Cerebellar nuclear complex (tissue), 1 donor: ENCODE data around the gene AP1S1.
"Not testable (repeated sequence)": the region's sequence is repeated elsewhere in the genome, so short reads cannot be mapped to it uniquely, and the experiment has no call there.

Experiments
- DNase-seq, 2 experiments: peaks; one replicate each; lab custom pipeline; 2025; lab: John Stamatoyannopoulos, UW

The AP1S1 gene

GRCh38 chr7:101171442-101171837, 17.2 kb downstream of the AP1S1 start:
- no peak for DNase-seq

DNA sequence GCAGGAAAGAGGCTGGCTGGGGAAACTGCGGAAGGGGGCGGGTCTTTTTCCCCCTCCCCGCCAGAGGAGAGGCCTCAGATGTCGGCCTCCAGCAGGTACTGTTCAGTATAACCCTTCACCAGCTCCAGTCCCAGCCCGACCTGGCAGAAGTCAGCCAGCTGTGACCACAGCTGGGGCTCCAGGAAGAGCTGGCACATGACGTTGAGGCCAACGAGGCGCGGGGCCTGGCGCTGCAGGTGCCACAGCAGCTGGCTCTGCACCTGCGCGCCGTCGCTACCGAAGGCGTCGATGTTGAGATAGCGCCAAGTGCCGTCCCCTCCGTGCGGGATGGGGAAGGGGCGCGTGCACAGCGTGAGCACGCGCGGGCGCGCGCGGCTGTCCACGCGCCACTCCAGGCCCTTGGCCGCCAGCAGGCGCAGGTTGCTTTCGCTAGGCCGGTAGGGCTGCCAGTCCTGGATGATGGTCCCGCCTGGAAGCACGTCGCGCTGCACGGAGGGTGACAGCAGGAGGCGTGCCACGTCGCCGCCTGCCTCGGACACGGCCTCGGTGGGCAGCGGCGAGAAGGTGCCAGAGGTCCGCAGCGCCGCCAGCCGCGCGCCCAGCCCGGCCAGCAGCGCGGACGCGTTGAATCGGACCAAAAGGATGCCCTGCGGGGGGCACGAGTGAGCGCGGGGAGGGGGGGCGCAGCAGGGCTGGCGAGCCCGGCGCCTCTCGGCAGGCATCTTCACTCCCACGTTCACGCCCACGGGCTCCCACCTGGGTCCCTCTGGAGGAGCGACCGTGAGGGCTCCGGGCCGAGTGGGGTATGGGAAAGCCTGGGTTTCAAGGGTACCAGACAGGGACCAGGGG, 18.0 kb downstream of the AP1S1 start:
- no peak for DNase-seq

GRCh38 chr7:101172854-101173751, 18.8 kb downstream of the AP1S1 start:
- DNase-seq, result no peak

DNA sequence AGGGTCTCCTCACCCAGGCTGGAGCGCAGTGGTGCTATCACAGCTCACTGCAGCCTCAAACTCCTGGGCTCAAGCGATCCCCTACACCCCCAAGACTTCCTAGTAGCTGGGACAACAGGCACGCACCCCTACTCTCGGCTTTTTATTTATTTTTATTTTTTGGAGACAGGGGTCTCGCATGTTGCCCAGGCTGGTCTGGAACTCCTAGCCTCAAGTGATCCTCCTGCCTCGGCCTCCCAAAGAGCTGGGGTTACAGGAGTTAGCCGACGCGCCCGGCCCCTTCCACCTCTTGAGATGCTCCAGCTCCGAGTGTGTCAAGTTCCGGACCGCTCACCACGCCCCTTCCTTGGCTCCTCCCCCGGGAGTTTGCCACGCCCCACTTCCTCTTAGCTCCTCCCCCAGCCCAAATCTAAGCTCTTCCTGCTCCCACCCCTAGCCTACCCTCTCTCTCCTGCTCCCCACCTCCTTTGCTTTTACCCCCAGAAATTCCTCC, 19.5 kb downstream of the AP1S1 start:
- no peak for DNase-seq

DNA sequence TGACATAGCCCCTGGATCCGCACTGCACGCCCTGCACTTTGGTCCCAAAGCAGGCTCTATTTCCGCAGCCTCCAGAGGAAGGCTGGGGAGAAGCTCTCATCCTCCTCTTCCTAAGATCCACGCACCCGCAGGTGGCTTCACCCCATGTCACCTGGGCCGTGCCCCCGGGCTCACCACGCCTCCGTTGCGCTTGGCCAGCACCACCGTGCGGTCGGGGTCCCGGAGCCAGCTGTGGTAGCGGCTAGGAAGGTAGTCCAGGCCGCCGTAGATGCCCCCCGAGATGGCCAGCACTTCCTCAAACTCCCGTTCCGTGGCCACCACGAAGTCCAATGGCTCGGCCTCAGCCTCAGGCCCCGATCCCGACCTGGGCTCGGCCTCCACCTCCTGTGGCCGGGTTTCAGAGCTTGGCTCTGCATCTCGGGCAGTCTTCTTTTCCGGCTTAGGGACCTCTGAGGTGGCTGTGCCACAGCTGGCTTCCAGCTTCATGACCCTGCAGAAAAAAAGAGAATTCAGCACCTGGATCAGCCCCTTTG, 20.1 kb downstream of the AP1S1 start:
- no peak for DNase-seq

DNA sequence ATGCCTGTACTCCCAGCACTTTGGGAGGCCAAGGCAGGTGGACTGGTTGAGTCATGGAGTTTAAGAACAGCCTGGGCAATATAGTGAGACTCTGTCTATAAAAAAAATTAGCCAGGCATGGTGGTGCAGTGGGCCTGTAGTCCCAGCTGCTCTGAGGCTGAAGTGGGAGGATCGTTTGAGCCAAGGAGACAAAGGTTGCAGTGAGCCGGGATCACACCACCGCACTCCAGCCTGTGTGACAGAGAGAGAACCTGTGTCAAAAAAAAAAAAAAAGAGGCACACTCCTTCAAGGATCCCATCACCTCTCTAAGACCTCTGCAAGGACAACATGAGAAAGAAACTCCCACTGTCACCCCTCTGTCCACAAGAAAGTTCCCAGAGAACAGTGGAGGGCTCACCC, 21.4 kb downstream of the AP1S1 start:
- no peak for DNase-seq

GRCh38 chr7:101177644-101178043, 23.4 kb downstream of the AP1S1 start:
- no peak for DNase-seq

- no peak for DNase-seq
Measured at GRCh38 chr7:101179117-101179516, 24.8 kb downstream of the AP1S1 start.

DNA sequence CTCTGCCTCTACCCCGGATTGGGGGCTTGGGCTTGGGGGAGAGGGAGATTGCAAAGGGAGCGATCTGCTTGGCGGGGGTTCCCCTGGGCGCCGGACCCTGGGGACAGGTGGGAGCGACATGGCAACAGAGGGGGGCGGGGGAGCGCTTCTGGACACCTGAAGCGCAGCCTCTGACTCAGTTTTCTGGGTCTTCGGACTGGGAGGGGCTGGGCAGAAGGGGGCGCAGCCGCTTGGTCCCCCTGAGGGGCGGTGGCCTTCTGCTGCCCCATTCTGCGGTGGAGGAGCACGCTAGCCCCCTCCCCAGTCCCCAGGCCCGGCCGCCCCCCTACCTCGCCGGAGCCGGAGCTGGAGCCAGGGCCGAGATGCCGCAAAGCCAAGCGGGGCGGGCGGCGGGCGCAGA, 25.4 kb downstream of the AP1S1 start:
- no peak for DNase-seq

DNA sequence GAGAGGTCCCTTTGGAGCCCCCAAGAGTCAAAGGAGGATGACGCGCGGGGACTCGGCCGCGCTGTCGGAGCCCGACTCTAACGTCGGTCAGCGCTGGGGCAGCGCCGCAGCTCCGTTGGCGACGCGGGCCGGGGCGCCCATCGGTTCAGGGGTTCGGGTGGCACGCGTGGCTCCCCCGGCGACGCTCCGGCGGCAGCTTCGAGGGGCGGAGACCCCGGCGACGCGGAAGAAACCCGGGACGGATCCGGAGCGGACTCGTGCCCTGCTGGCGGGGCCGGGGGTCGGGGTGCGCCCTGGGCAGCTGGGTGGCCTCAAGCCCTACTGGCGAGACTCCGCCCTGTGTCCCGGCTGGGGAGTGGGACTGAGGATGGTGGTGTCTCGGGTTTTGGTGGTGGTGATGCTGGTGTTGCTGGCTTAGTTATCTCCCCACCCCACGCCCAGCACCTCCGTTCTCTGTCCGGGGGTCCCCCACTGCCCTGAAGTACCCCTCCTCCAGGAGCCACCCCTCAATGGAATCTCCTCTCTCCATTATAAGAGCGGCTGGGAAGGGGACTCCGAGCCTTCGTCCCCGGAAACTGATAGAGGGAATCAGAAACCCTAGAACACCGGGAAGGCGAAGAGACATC, 26.0 kb downstream of the AP1S1 start, which contains the start of gene NAT16:
NAT16 (minus strand) TSS at position 164 of the 626 bp plus-strand sequence. CDS start 5,486 bp downstream, outside the sequence.
- DNase-seq, result no peak

DNA sequence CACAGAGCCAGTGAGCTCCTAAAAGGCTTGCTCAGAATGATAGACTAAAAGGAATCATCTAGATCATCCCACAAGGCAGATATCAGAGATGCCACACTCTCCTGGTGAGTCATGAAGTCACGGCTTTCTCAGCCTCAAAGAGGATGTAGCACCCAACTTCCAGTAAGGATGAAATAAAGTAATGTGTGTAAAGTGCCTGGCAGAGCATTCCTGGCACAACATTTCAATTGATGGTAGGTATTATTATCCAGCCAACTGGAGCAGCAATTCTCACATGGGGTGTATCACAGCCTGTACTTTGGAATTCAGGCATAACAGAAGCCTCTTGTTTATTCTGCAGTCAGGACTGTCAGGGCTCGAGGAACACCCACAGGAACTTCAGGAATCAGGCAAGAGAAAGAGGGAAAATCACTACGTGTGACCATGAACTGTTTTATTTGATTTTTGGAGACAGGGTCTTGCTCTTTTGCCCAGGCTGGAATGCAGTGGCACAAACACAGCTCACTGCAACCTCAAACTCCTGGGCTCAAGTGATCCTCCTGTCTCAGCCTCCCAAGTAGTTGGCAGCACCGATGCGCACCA, 31.1 kb downstream of the AP1S1 start:
- no peak for DNase-seq

GRCh38 chr7:101186194-101186593, 31.9 kb downstream of the AP1S1 start:
- DNase-seq, result no peak

DNA sequence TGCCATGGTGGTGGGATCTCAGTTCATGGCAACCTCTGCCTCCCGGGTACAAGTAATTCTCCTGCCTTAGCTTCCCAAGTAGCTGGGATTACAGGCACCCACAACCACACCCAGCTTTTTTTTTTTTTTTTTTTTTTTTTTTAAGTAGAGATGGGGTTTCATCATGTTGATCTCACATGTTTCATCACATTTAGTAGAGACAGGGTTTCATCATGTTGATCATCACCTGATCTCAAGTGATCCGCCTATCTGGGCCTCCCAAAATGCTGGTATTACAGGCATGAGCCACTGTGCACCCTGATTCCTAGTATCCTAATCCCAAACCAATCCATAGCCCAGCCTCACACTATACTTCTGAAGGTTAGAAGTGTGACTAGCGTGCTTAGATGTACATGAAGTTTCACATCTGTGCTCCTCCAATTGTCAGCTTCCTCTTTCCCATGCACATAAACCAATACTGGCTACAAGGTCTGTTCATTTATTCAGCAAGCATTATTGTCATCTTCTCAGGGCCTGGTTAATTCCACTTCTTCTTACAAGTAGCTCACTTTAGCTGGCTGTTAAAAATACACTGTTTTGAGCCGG, 32.7 kb downstream of the AP1S1 start:
- DNase-seq, result no peak

- DNase-seq, result no peak
Measured at GRCh38 chr7:101189109-101189508, 34.8 kb downstream of the AP1S1 start.

DNA sequence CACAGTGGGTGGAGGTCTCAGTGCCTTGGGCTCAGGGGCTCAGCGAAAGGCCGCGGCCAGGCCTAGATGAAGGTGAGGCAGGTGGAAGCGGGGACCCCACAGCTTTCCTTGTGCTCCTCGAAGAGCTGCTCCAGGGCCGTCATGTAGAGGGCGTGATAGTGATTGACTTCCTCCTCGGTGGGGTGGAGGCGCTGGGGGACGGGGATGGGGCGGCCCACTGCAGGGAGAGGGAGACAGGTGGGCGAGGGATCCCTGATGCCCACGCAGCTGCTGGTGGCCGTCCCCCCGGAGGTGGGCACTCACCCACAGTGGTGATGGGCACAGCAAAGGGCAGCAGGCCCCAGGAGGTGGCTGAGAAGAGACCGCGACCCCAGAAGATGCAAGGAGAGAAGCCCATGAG, 41.6 kb downstream of the AP1S1 start:
- no peak for DNase-seq

DNA sequence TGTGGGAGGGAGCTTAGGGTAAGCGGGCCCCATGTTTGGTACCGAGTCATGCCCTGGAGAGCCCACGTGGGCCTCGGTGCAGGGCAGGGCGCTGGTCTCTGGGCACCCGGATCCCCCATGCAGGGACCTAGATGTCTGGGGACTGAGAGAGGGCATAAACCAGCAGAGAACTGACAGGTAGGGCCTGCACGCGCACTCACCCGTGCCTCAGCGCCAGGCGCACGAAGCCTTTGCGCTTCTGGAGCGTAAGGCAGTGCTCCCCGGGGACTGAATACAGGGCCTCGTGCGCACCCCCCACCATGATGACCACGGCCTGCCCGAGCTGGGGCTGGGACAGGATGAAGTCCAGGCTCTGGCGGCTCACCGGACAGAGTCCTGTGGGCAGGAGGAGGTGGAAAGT, 43.7 kb downstream of the AP1S1 start:
- no peak for DNase-seq

- no peak for DNase-seq
Measured at GRCh38 chr7:101198476-101198875, 44.2 kb downstream of the AP1S1 start.

GRCh38 chr7:101199522-101199921, 45.2 kb downstream of the AP1S1 start:
- DNase-seq, result not testable (repeated sequence)

DNA sequence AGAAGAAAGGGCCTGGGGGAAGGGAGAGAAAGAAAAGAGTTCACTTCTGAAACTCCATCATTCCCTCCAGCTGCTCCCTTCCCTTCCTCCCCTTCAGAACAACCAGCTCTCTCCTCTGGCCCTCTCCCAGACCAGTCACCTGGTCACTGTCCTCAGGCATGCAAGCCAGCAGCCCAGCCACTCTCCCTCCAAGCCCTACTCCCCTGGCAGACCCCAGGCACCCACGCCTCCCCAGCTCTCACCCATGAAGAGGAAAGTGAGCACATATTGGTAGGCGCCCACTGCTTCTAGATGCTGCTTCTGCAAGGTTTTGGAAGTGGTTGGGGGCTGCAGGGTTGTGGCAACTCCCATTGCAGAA, 46.2 kb downstream of the AP1S1 start:
- no peak for DNase-seq

- no peak for DNase-seq
Measured at GRCh38 chr7:101200862-101201599, 46.8 kb downstream of the AP1S1 start, which contains the start of gene MOGAT3. MOGAT3 (minus strand) TSS chr7:101201036; CDS start chr7:101200854, 182 bp downstream.
